ENCODE data around the gene PTPN5.
A peak's percentile ranks its signal among the peaks of the same experiment; 100 is the strongest.

The PTPN5 gene

GRCh38 chr11:18722293-18722637, 69.3 kb downstream of the PTPN5 start:
- TF ChIP-seq CTCF (conservative IDR thresholded peaks at IDR 0.05; ENCODE audit: low read depth, low read length): no peak
- H3K4me3 ChIP-seq (ENCODE audit: low read length): no peak overlapping the region

GRCh38 chr11:18721561-18722292, 69.9 kb downstream of the PTPN5 start:
- DNase-seq (ENCODE audit: low read depth): no peak
- TF ChIP-seq CTCF (conservative IDR thresholded peaks at IDR 0.05; ENCODE audit: low read depth, low read length): peak; percentile 85
- H3K4me3 ChIP-seq (ENCODE audit: low read length): peak overlapping the region; percentile 59

More at GRCh38 chr11:18722293-18722637, 69.3 kb downstream of the PTPN5 start:
- no peak for DNase-seq (ENCODE audit: low read depth)

GRCh38 chr11:18720808-18721560, 70.6 kb downstream of the PTPN5 start:
- DNase-seq (ENCODE audit: low read depth): no peak
- H3K4me3 ChIP-seq (ENCODE audit: low read length): peak overlapping the region; percentile 59

GRCh38 chr11:18720091-18720807, 71.3 kb downstream of the PTPN5 start:
- no peak overlapping the region for H3K4me3 ChIP-seq (ENCODE audit: low read length)
- TF ChIP-seq CTCF (conservative IDR thresholded peaks at IDR 0.05; ENCODE audit: low read depth, low read length): no peak

More at GRCh38 chr11:18720808-18721560, 70.6 kb downstream of the PTPN5 start:
- TF ChIP-seq CTCF (conservative IDR thresholded peaks at IDR 0.05; ENCODE audit: low read depth, low read length): no peak

GRCh38 chr11:18715476-18715875, 76.1 kb downstream of the PTPN5 start:
- no peak for DNase-seq (ENCODE audit: low read depth)
- TF ChIP-seq CTCF (conservative IDR thresholded peaks at IDR 0.05; ENCODE audit: low read depth, low read length): no peak
- H3K4me3 ChIP-seq (ENCODE audit: low read length): no peak overlapping the region

More at GRCh38 chr11:18720091-18720807, 71.3 kb downstream of the PTPN5 start:
- no peak for DNase-seq (ENCODE audit: low read depth)

- no peak overlapping the region for H3K4me3 ChIP-seq (ENCODE audit: low read length)
- TF ChIP-seq CTCF (conservative IDR thresholded peaks at IDR 0.05; ENCODE audit: low read depth, low read length): no peak
- DNase-seq (ENCODE audit: low read depth): no peak
Observed at GRCh38 chr11:18714443-18714780, 77.2 kb downstream of the PTPN5 start.
